K562 (cell line): Measurements from ENCODE around the gene MAPK13. TPM values are rescaled to one million over a fixed set of nuclear protein-coding genes. Genes with fewer than 3 reads are reported as not detected.

ENCODE experiments used
- ATF1 ChIP-seq, 2 experiments: fragments of 450-650 bp in 1 of 2; IDR thresholded peaks; 2 replicates each; pipeline ENCODE4 v1.6.1; 2016; ENCODE audit warnings: missing compliant biosample characterization in 1 of 2, missing genetic modification characterization in 1 of 2
- CBFA2T3 ChIP-seq: fragments of 450-650 bp; IDR thresholded peaks from 2 replicates; pipeline ENCODE4 v1.6.1; 2017
- EHMT2 ChIP-seq: fragments of 450-650 bp; IDR thresholded peaks from 2 replicates; pipeline ENCODE4 v1.6.1; 2018; ENCODE audit warnings: antibody characterized with exemption
- ERF ChIP-seq: fragments of 450-650 bp; formaldehyde crosslinking; IDR thresholded peaks from 2 replicates; pipeline ENCODE4 v1.4.0; 2020; ENCODE audit warnings: mild to moderate bottlenecking, mixed read lengths
- FOXP4 ChIP-seq: sonication (generic); formaldehyde crosslinking; IDR thresholded peaks from 2 replicates; pipeline ENCODE4 v1.8.0; 2022; ENCODE audit warnings: mild to moderate bottlenecking, missing genetic modification reagents, borderline replicate concordance
- GATAD2B ChIP-seq: fragments of 450-650 bp; IDR thresholded peaks from 2 replicates; pipeline ENCODE4 v1.6.1; 2017; ENCODE audit warnings: mild to moderate bottlenecking, borderline replicate concordance
- HMGN3 ChIP-seq: IDR thresholded peaks from 2 replicates; pipeline ENCODE4 v1.6.1; 2011; ENCODE audit warnings: borderline replicate concordance, low read depth, mild to moderate bottlenecking, mixed read lengths, low read length; ENCODE audit not compliant: insufficient read length; ENCODE audit errors: extremely low read depth
- KLF10 ChIP-seq: fragments of 250-450 bp; sonication (Bioruptor Pico); IDR thresholded peaks from 2 replicates; pipeline ENCODE4 v1.6.1; 2021; ENCODE audit warnings: matching md5 sums
- MCM7 ChIP-seq, 2 experiments: fragments of 450-650 bp; IDR thresholded peaks; 2 replicates each; pipeline ENCODE4 v1.6.1; 2016 to 2018
- MED1 ChIP-seq: sonication (generic); formaldehyde crosslinking; IDR thresholded peaks from 2 replicates; pipeline ENCODE4 v1.8.1; 2023; ENCODE audit warnings: missing genetic modification reagents, borderline replicate concordance
- NCOA2 ChIP-seq, 2 experiments: fragments of 450-650 bp; IDR thresholded peaks; 2 replicates each; pipeline ENCODE4 v1.6.1; 2018; ENCODE audit warnings: mild to moderate bottlenecking in 2 of 2, moderate library complexity in 1 of 2; ENCODE audit not compliant: partially characterized antibody in 2 of 2
- SNRNP70 ChIP-seq: fragments of 200-400 bp; formaldehyde crosslinking; optimal IDR thresholded peaks from 2 replicates; pipeline ENCODE3; 2017; ENCODE audit warnings: low read depth, low read length
- SRSF3 ChIP-seq: fragments of 200-400 bp; formaldehyde crosslinking; IDR thresholded peaks from 2 replicates; pipeline ENCODE4 v1.6.1; 2016; ENCODE audit warnings: mild to moderate bottlenecking, low read length, moderate library complexity; ENCODE audit not compliant: insufficient read depth
- TAF1 ChIP-seq: IDR thresholded peaks from 2 replicates; pipeline ENCODE4 v1.6.1; 2011; ENCODE audit warnings: mild to moderate bottlenecking, low read length, moderate library complexity; ENCODE audit not compliant: insufficient read depth, control insufficient read depth, severe bottlenecking; ENCODE audit errors: extremely low read depth
- TSHZ1 ChIP-seq: fragments of 250-450 bp; sonication (Bioruptor Pico); IDR thresholded peaks from 2 replicates; pipeline ENCODE4 v1.4.0; 2020; ENCODE audit warnings: mild to moderate bottlenecking, moderate library complexity
- ZBTB1 ChIP-seq: sonication (generic); formaldehyde crosslinking; IDR thresholded peaks from 2 replicates; pipeline ENCODE4 v1.8.1; 2023; ENCODE audit warnings: missing genetic modification reagents, low read depth, mild to moderate bottlenecking, borderline replicate concordance
- ZBTB12 ChIP-seq: fragments of 250-450 bp; sonication (Bioruptor Pico); IDR thresholded peaks from 2 replicates; pipeline ENCODE4 v1.4.0; 2020
- ZNF12 ChIP-seq: sonication (generic); formaldehyde crosslinking; IDR thresholded peaks from 2 replicates; pipeline ENCODE4 v1.4.0; 2020; ENCODE audit warnings: mild to moderate bottlenecking, missing genetic modification reagents
- ZNF121 ChIP-seq: sonication (generic); formaldehyde crosslinking; conservative IDR thresholded peaks from 2 replicates; pipeline ENCODE4 v1.8.0; 2022; ENCODE audit warnings: missing genetic modification reagents
- ZNF277 ChIP-seq: fragments of 250-450 bp; sonication (Bioruptor Pico); IDR thresholded peaks from 2 replicates; pipeline ENCODE4 v1.8.0; 2022; ENCODE audit warnings: inconsistent platforms, mild to moderate bottlenecking, moderate library complexity, borderline replicate concordance
- ZNF644 ChIP-seq: fragments of 200-800 bp; sonication (Bioruptor generic); IDR thresholded peaks from 2 replicates; pipeline ENCODE4 v1.6.1; 2016; ENCODE audit warnings: low read depth, missing genetic modification characterization, missing compliant biosample characterization
- ZNF717 ChIP-seq: fragments of 250-450 bp; sonication (Bioruptor Pico); IDR thresholded peaks from 2 replicates; pipeline ENCODE4 v1.5.0; 2021
- polyA plus RNA-seq, 8 experiments: library from polyadenylated mRNA; depleted of rRNA in 4 of 8; stranded (reverse) in 5 of 8; unstranded in 3 of 8; fragments of >200 nt; fragmentation: Nextera tagmentation in 2 of 8; fragmentation: Illumina TruSeq in 1 of 8; extraction: Ambion mirVana in 2 of 8; extraction: Trizol in 1 of 8; gene quantifications; 2 replicates each; pipeline versions ENCODE4 v1.2.1 to v1.2.3, GENCODE V29; 2011 to 2014; ENCODE audit warnings: inconsistent platforms in 1 of 8, missing spikeins in 1 of 8
- total RNA-seq, 7 experiments: library from RNA; depleted of rRNA in 6 of 7; stranded (reverse); fragments of >200 nt in 6 of 7; fragmentation: Illumina TruSeq in 2 of 7; extraction: Trizol in 2 of 7; gene quantifications; 2 replicates each; pipeline versions ENCODE4 v1.2.1 to v1.2.3, GENCODE V29; 2011 to 2021; ENCODE audit warnings: low replicate concordance in 1 of 7

Gene MAPK13
- total and polyA plus RNA-seq, 9 of the 15 experiments (the other 6 are each of a cell fraction or from before 2014, with no cell fraction given), result 0.03 to 2.3 (median 0.48) TPM; not detected in 1

- TF ChIP-seq HMGN3, result no peak
- no peak for TF ChIP-seq KLF10
- no peak for TF ChIP-seq ZBTB1 (CRISPR knock-in tag)
- TF ChIP-seq ZNF12 (CRISPR knock-in tag), result no peak
- TF ChIP-seq TAF1, result no peak
- TF ChIP-seq ERF, result no peak
- TF ChIP-seq CBFA2T3, result peak; percentile 48
- no peak for TF ChIP-seq SNRNP70
- TF ChIP-seq EHMT2, result peak; percentile 84
- no peak for TF ChIP-seq NCOA2 (IDR thresholded peaks at IDR 0.05; ENCODE audit: partially characterized antibody in 2 of 2)
- TF ChIP-seq MCM7 (IDR thresholded peaks at IDR 0.05), result no peak
- TF ChIP-seq GATAD2B, result no peak; the same call in 1 of the 2 replicates
- no peak for TF ChIP-seq SRSF3
- TF ChIP-seq FOXP4, result no peak
- no peak for TF ChIP-seq ZNF277 (CRISPR knock-in tag)
- TF ChIP-seq ZNF644, result no peak
- TF ChIP-seq TSHZ1 (CRISPR knock-in tag), result no peak
- no peak for TF ChIP-seq ZNF717 (CRISPR knock-in tag)
- TF ChIP-seq ATF1 (CRISPR knock-in tag; IDR thresholded peaks at IDR 0.05), result no peak
- no peak for TF ChIP-seq ATF1 (tag; IDR thresholded peaks at IDR 0.05)
- no peak for TF ChIP-seq ZNF121 (CRISPR knock-in tag)
- no peak for TF ChIP-seq ZBTB12 (CRISPR knock-in tag)
- no peak for TF ChIP-seq MED1 (CRISPR knock-in tag)
Measured at GRCh38 chr6:36127462-36128016, 2.8 kb upstream of the MAPK13 start (continued).
